Chondrocyte (in vitro differentiated cells): ENCODE data around the gene SWI5. TPM values are rescaled to one million over a fixed set of nuclear protein-coding genes. Genes with fewer than 3 reads are reported as not detected.

ENCODE experiments used
- DNase-seq: peaks from one replicate; pipeline ENCODE4 v3.0.0; 2021; ENCODE audit warnings: mixed read lengths, low spot score
- H3K27ac Mint-ChIP-seq: one replicate; pipeline ENCODE4 v1.8.0; 2021; ENCODE audit warnings: mild to moderate bottlenecking, moderate library complexity, mixed read lengths; ENCODE audit not compliant: unreplicated experiment
- H3K27me3 Mint-ChIP-seq: 2 replicates; pipeline ENCODE4 v1.8.0; 2021; ENCODE audit warnings: low read depth, mixed read lengths
- H3K36me3 Mint-ChIP-seq: 2 replicates; pipeline ENCODE4 v1.8.0; 2021; ENCODE audit warnings: low read depth, mixed read lengths
- H3K4me1 Mint-ChIP-seq: 2 replicates; pipeline ENCODE4 v1.8.0; 2021; ENCODE audit warnings: low read depth, mild to moderate bottlenecking, mixed read lengths
- H3K4me3 Mint-ChIP-seq: one replicate; pipeline ENCODE4 v1.8.0; 2021; ENCODE audit warnings: mild to moderate bottlenecking, moderate library complexity, mixed read lengths; ENCODE audit not compliant: unreplicated experiment
- H3K9me3 Mint-ChIP-seq: 2 replicates; pipeline ENCODE4 v1.8.0; 2021; ENCODE audit warnings: low read depth, mixed read lengths
- CTCF ChIP-seq: fragments of 200-600 bp; sonication (generic); IDR thresholded peaks from 2 replicates; pipeline ENCODE4 v1.5.0; 2021; ENCODE audit warnings: antibody characterized with exemption, mild to moderate bottlenecking, moderate library complexity
- total RNA-seq: library from RNA; stranded (reverse); gene quantifications from 3 replicates; pipeline ENCODE4 v1.2.1, GENCODE V29; 2021

SWI5 gene
- total RNA-seq, 1 donor from 2014 or later = 29.4 TPM

- no peaks in the 10 kb centered on the region for H3K9me3 Mint-ChIP-seq
- no peaks in the 10 kb centered on the region for H3K27me3 Mint-ChIP-seq
- DNase-seq = no peak
- no peak overlapping the region for H3K4me3 Mint-ChIP-seq
- H3K4me1 Mint-ChIP-seq = peaks cover 7% of the 10 kb centered on the region
- TF ChIP-seq CTCF = no peak
- peak overlapping the region; percentile 51 for H3K27ac Mint-ChIP-seq
- H3K36me3 Mint-ChIP-seq = peaks cover 35% of the 10 kb centered on the region
Measured at GRCh38 chr9:128257907-128258306, 18.2 kb upstream of the SWI5 start.

GRCh38 chr9:128258326-128258725, 17.8 kb upstream of the SWI5 start:
- H3K4me3 Mint-ChIP-seq = no peak overlapping the region

GRCh38 chr9:128259156-128259555, 16.9 kb upstream of the SWI5 start:
- Mint-ChIP-seq H3K4me3 (no peak overlapping the region), H3K36me3 (peaks cover 35% of the 10 kb centered on the region), H3K9me3 (no peaks in the 10 kb centered on the region), H3K27me3 (no peaks in the 10 kb centered on the region), H3K27ac (no peak overlapping the region), H3K4me1 (peaks cover 3% of the 10 kb centered on the region)
- DNase-seq = no peak
- TF ChIP-seq CTCF = peak; percentile 18

More at GRCh38 chr9:128258326-128258725, 17.8 kb upstream of the SWI5 start:
- no peak for DNase-seq
- H3K4me1 Mint-ChIP-seq = peaks cover 4% of the 10 kb centered on the region
- no peaks in the 10 kb centered on the region for H3K9me3 Mint-ChIP-seq
- peak overlapping the region; percentile 51 for H3K27ac Mint-ChIP-seq
- no peaks in the 10 kb centered on the region for H3K27me3 Mint-ChIP-seq
- peaks cover 35% of the 10 kb centered on the region for H3K36me3 Mint-ChIP-seq
- no peak for TF ChIP-seq CTCF

GRCh38 chr9:128260340-128260739, 15.7 kb upstream of the SWI5 start:
- no peaks in the 10 kb centered on the region for H3K27me3 Mint-ChIP-seq
- H3K4me1 Mint-ChIP-seq = peaks cover 3% of the 10 kb centered on the region
- H3K4me3 Mint-ChIP-seq = no peak overlapping the region
- no peak for DNase-seq
- H3K36me3 Mint-ChIP-seq = peaks cover 45% of the 10 kb centered on the region
- no peak overlapping the region for H3K27ac Mint-ChIP-seq
- no peak for TF ChIP-seq CTCF
- no peaks in the 10 kb centered on the region for H3K9me3 Mint-ChIP-seq

GRCh38 chr9:128262687-128263086, 13.4 kb upstream of the SWI5 start:
- H3K27ac Mint-ChIP-seq = peak overlapping the region; percentile 8

More at GRCh38 chr9:128262687-128263086, 13.4 kb upstream of the SWI5 start:
- no peak for DNase-seq
- no peaks in the 10 kb centered on the region for H3K4me1 Mint-ChIP-seq
- no peak for TF ChIP-seq CTCF
- H3K9me3 Mint-ChIP-seq = no peaks in the 10 kb centered on the region
- no peaks in the 10 kb centered on the region for H3K27me3 Mint-ChIP-seq
- H3K4me3 Mint-ChIP-seq = no peak overlapping the region
- peaks cover 53% of the 10 kb centered on the region for H3K36me3 Mint-ChIP-seq
